Femur (tissue), 1 donor: Measurements from ENCODE around the gene LSAMP.

ENCODE experiments used
- DNase-seq: peaks from one replicate; pipeline ENCODE4 v3.0.0-alpha.2; 2017

The LSAMP gene

GRCh38 chr3:116445311-116445841 is at the start of gene LSAMP:
Gene LSAMP (minus strand): TSS chr3:116445487.
- DNase-seq, result peak; percentile 84

GRCh38 chr3:116492379-116492778 is 47.1 kb upstream of the LSAMP start:
- no peak for DNase-seq

- no peak for DNase-seq
Measured at GRCh38 chr3:116483135-116483534, 37.8 kb upstream of the LSAMP start.

GRCh38 chr3:116476691-116477090 is 31.4 kb upstream of the LSAMP start:
- DNase-seq, result no peak

GRCh38 chr3:116474801-116475200 is 29.5 kb upstream of the LSAMP start:
- no peak for DNase-seq

- no peak for DNase-seq
Measured at GRCh38 chr3:116474032-116474780, 28.9 kb upstream of the LSAMP start.

GRCh38 chr3:116473602-116474001 is 28.3 kb upstream of the LSAMP start:
- DNase-seq, result no peak

GRCh38 chr3:116470605-116471197 is 25.4 kb upstream of the LSAMP start:
- no peak for DNase-seq

GRCh38 chr3:116469546-116469945 is 24.3 kb upstream of the LSAMP start:
- DNase-seq, result no peak

- DNase-seq, result no peak
Measured at GRCh38 chr3:116464276-116464798, 19.1 kb upstream of the LSAMP start.

GRCh38 chr3:116453666-116454346 is 8.5 kb upstream of the LSAMP start:
- DNase-seq, result no peak

- DNase-seq, result no peak
Measured at GRCh38 chr3:116449546-116450350, 4.5 kb upstream of the LSAMP start.

GRCh38 chr3:116445990-116446389 is 703 bp upstream of the LSAMP start:
- DNase-seq, result no peak

- peak; percentile 34 for DNase-seq
Measured at GRCh38 chr3:116444819-116445310, 422 bp downstream of the LSAMP start.

GRCh38 chr3:116444115-116444747 is 1.1 kb downstream of the LSAMP start:
- no peak for DNase-seq

- DNase-seq, result no peak
Measured at GRCh38 chr3:116443191-116443661, 2.1 kb downstream of the LSAMP start.

GRCh38 chr3:116442331-116443021 is 2.8 kb downstream of the LSAMP start:
- DNase-seq, result no peak

GRCh38 chr3:116441652-116442051 is 3.6 kb downstream of the LSAMP start:
- no peak for DNase-seq

- DNase-seq, result no peak
Measured at GRCh38 chr3:116440196-116440595, 5.1 kb downstream of the LSAMP start.

- no peak for DNase-seq
Measured at GRCh38 chr3:116433552-116433951, 11.7 kb downstream of the LSAMP start.

GRCh38 chr3:116432795-116433194 is 12.5 kb downstream of the LSAMP start:
- no peak for DNase-seq
